ENCODE measurements around the gene PGA5. TPM values are rescaled to one million over a fixed set of nuclear protein-coding genes. Genes with fewer than 3 reads are reported as not detected.
"Not testable (repeated sequence)": the region's sequence is repeated elsewhere in the genome, so short reads cannot be mapped to it uniquely, and the experiment has no call there.

PGA5 gene
- total and polyA plus RNA-seq, 3 experiments from 2014 or later = not detected

DNA sequence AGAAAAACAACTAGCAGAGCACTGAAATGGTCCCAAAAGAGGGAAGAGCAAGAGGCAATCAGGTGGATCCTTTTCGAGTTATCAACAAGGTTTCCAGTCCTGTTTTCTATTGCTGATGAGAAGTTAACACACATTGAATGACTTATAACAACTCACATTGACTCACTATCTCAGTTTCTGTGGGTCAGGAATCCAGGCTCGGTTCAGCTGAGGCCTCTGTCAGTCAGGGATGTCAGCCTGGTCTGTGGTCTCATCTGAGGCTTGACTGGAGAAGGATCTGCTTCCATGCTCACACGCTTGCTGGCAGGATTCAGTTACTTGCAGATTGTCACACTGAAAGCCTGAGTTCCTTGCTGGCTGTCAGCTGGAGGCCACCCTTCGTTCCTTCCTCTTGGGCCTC, 22.7 kb upstream of the PGA5 start:
- H3K4me3 Mint-ChIP-seq; H3K27me3 ChIP-seq (ENCODE audit: insufficient read depth, low read length, poor library complexity, severe bottlenecking); POLR2A ChIA-PET; H3K4me1 Mint-ChIP-seq; CTCF ChIA-PET; H3K9me3 ChIP-seq (ENCODE audit: low read length); H3K9me3 Mint-ChIP-seq; H3K27me3 Mint-ChIP-seq; H3K4me1 ChIP-seq (ENCODE audit: insufficient read depth, low read length); H3K36me3 ChIP-seq (ENCODE audit: insufficient read depth, low read length); H3K27ac ChIP-seq (ENCODE audit: low read depth, low read length); DNase-seq; H3K4me3 ChIP-seq (ENCODE audit: low read length); H3K27ac Mint-ChIP-seq; H3K36me3 Mint-ChIP-seq: not testable (repeated sequence)

DNA sequence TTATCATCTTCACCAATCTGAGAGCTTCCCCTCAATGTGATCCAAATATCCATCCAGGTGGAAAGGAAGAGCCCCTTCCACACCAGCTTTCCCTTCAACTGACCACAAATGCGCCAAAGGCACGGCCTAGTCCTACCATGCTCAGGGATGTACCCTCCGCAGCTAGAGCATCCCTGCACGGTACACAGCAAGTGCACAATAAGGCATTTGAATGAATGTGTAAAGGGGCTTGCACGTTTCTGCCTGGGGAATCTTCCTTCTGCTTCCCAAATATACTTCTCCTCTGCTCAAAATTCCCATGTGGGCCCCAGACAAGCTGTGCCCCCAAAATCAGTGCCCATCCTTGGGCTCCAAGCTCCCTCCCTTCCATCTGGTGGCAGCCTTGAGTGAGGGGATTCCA, 22.0 kb upstream of the PGA5 start:
- H3K9me3 Mint-ChIP-seq; H3K27ac ChIP-seq (ENCODE audit: low read depth, low read length); H3K4me1 ChIP-seq (ENCODE audit: insufficient read depth, low read length); H3K27ac Mint-ChIP-seq; H3K4me3 Mint-ChIP-seq; H3K27me3 ChIP-seq (ENCODE audit: insufficient read depth, low read length, poor library complexity, severe bottlenecking); H3K4me3 ChIP-seq (ENCODE audit: low read length); DNase-seq; H3K27me3 Mint-ChIP-seq; CTCF ChIA-PET; POLR2A ChIA-PET; H3K36me3 Mint-ChIP-seq; H3K4me1 Mint-ChIP-seq; H3K9me3 ChIP-seq (ENCODE audit: low read length); H3K36me3 ChIP-seq (ENCODE audit: insufficient read depth, low read length): not testable (repeated sequence)

DNA sequence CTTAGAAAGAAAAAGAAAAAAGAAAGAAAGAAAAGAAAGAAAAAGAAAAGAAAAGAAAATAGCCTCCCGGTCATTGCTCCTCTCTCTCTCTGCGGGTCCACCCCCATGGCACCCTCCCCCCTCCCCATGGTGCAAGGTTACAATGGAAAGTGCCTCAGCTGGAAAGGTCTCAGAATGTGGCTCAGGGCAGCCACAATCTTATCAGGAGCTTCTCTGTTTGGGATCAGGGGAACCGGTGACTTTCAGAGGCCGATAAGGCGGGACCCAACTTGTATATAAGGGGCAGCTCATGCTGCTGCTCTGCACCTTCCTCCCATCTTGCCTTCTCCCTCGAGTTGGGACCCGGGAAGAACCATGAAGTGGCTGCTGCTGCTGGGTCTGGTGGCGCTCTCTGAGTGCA, 18.9 kb upstream of the PGA5 start, which contains the start of gene PGA4:
PGA4 (plus strand) TSS at position 301 of the 400 bp plus-strand sequence; CDS start at position 355, 54 bp downstream.
- H3K9me3 ChIP-seq (ENCODE audit: low read length); H3K4me3 Mint-ChIP-seq; H3K36me3 Mint-ChIP-seq; H3K9me3 Mint-ChIP-seq; H3K4me1 ChIP-seq (ENCODE audit: insufficient read depth, low read length); DNase-seq; H3K36me3 ChIP-seq (ENCODE audit: insufficient read depth, low read length); H3K27ac ChIP-seq (ENCODE audit: low read depth, low read length); CTCF ChIA-PET; POLR2A ChIA-PET; H3K4me3 ChIP-seq (ENCODE audit: low read length); H3K27ac Mint-ChIP-seq; H3K4me1 Mint-ChIP-seq; H3K27me3 Mint-ChIP-seq; H3K27me3 ChIP-seq (ENCODE audit: insufficient read depth, low read length, poor library complexity, severe bottlenecking): not testable (repeated sequence)

DNA sequence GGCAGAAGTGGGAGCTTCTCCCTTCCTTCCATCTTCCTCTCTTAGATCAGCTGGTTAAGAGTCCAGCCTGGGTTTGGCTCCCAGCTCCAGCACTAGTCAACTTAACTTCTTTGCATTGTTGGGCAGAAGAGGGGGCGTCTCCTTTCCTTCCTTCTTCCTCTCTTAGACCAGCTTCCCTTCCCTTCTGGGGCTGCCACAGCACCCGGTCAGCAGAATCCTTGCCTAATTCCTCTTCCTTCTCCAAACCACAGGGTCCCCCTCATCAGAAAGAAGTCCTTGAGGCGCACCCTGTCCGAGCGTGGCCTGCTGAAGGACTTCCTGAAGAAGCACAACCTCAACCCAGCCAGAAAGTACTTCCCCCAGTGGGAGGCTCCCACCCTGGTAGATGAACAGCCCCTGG, 18.3 kb upstream of the PGA5 start:
- H3K4me1 ChIP-seq (ENCODE audit: insufficient read depth, low read length); H3K27ac Mint-ChIP-seq; DNase-seq; H3K4me1 Mint-ChIP-seq; H3K4me3 ChIP-seq (ENCODE audit: low read length); H3K36me3 Mint-ChIP-seq; H3K27me3 Mint-ChIP-seq; H3K9me3 ChIP-seq (ENCODE audit: low read length); H3K36me3 ChIP-seq (ENCODE audit: insufficient read depth, low read length); H3K4me3 Mint-ChIP-seq; H3K9me3 Mint-ChIP-seq; POLR2A ChIA-PET; CTCF ChIA-PET; H3K27me3 ChIP-seq (ENCODE audit: insufficient read depth, low read length, poor library complexity, severe bottlenecking); H3K27ac ChIP-seq (ENCODE audit: low read depth, low read length): not testable (repeated sequence)

DNA sequence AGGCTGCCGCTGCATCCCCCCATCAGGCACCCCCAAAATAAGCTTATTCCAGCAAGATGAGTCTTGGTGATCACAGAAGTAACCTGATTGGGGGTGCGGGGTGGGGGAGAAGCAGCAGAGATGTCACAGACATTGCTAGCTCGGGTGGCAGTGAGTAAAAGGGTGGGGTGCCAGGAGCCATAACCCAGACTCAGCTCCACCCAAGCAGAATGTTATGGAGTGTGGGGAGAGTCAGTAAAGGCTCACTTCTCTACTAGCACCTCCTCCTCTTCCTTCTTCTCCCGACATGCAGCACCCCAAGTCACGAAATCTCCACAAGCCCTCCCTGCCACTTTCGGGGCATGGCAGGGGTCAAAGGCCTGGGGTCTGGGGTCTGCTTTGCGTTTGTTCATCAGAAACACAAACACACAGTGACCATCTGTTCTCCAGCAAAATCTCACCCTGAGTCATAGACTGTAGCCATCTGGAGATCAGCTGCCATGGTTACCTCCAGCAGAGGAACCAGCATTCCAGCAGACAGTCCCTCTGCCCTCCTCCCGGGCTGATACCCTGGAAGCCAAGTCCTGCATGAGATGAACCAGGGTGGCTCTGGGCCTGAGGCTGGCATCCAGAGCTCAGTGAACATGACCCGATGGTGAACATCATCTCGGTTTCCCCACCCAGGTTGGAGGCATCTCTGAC, 14.4 kb upstream of the PGA5 start:
- DNase-seq; H3K27ac Mint-ChIP-seq; H3K4me3 Mint-ChIP-seq; H3K9me3 Mint-ChIP-seq; H3K36me3 ChIP-seq (ENCODE audit: insufficient read depth, low read length); H3K4me3 ChIP-seq (ENCODE audit: low read length); H3K36me3 Mint-ChIP-seq; H3K9me3 ChIP-seq (ENCODE audit: low read length); H3K27me3 ChIP-seq (ENCODE audit: insufficient read depth, low read length, poor library complexity, severe bottlenecking); H3K27me3 Mint-ChIP-seq; CTCF ChIA-PET; H3K27ac ChIP-seq (ENCODE audit: low read depth, low read length); H3K4me1 ChIP-seq (ENCODE audit: insufficient read depth, low read length); H3K4me1 Mint-ChIP-seq; POLR2A ChIA-PET: not testable (repeated sequence)

DNA sequence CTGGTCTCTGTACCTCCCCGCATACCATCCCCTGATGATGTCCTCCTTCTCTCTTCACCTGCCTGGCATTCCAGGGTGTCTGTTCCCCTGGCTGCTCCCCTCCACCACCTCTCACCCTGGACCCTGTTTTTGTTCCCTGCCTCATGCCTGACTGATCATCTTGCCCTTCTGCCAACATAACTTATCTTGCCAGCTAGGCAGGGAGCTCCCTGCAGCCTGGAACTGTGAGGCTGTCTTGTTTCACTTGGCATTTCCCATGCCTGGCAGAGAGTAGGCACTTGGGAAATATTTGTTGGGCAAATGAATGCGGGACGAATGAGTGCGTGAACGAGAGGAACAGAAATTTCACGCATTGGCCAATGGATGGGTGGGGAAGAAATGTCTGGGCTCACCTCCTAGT, 11.5 kb upstream of the PGA5 start:
- H3K36me3 ChIP-seq (ENCODE audit: insufficient read depth, low read length); H3K9me3 Mint-ChIP-seq; H3K4me3 ChIP-seq (ENCODE audit: low read length); H3K27ac Mint-ChIP-seq; H3K4me1 ChIP-seq (ENCODE audit: insufficient read depth, low read length); POLR2A ChIA-PET; H3K4me3 Mint-ChIP-seq; H3K4me1 Mint-ChIP-seq; CTCF ChIA-PET; DNase-seq; H3K36me3 Mint-ChIP-seq; H3K9me3 ChIP-seq (ENCODE audit: low read length); H3K27ac ChIP-seq (ENCODE audit: low read depth, low read length); H3K27me3 Mint-ChIP-seq; H3K27me3 ChIP-seq (ENCODE audit: insufficient read depth, low read length, poor library complexity, severe bottlenecking): not testable (repeated sequence)

DNA sequence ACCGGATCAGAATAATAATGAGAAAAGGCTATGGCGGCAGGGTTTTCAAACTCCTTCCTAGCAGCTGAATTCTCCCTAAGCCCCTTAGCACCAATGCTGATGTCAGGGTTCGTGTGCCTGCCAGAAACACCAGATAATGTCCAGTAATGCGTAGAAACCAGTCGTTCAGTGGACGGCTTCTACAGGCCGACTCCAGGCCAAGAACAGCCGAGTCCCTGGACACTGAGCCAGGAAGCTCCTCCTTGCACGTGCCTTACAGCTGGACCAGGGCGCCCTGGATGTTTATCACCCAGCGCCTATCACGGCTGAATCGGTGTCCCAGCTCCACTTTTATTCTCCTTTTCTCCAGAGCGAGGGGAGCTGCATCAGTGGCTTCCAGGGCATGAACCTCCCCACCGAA, 9.9 kb upstream of the PGA5 start:
- H3K27ac Mint-ChIP-seq; H3K9me3 ChIP-seq (ENCODE audit: low read length); H3K4me1 Mint-ChIP-seq; H3K27me3 Mint-ChIP-seq; H3K27me3 ChIP-seq (ENCODE audit: insufficient read depth, low read length, poor library complexity, severe bottlenecking); H3K4me3 Mint-ChIP-seq; H3K4me3 ChIP-seq (ENCODE audit: low read length); POLR2A ChIA-PET; H3K27ac ChIP-seq (ENCODE audit: low read depth, low read length); H3K36me3 Mint-ChIP-seq; H3K4me1 ChIP-seq (ENCODE audit: insufficient read depth, low read length); CTCF ChIA-PET; H3K9me3 Mint-ChIP-seq; DNase-seq; H3K36me3 ChIP-seq (ENCODE audit: insufficient read depth, low read length): not testable (repeated sequence)

DNA sequence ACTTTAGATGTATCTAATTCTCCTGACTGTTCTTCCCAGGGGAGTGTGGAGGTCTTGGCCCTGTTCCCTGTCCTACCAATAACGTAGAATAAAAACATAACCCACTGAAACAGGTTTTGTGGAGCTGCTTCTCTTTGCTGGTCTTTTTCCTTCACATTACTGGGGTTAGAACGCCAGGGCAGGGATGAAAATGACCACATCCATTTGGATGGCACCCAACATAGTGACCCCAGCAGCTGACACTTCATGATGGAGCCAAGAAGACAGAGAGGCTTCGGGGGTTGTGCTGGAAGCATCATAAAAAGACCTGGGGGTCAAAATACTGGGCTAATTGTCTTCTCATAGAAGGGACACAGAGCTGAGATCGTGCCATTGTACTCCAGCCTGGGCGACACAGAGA, 9.4 kb upstream of the PGA5 start:
- H3K36me3 ChIP-seq (ENCODE audit: insufficient read depth, low read length); CTCF ChIA-PET; H3K4me1 ChIP-seq (ENCODE audit: insufficient read depth, low read length); H3K4me3 Mint-ChIP-seq; H3K27ac Mint-ChIP-seq; H3K9me3 Mint-ChIP-seq; H3K27ac ChIP-seq (ENCODE audit: low read depth, low read length); H3K27me3 Mint-ChIP-seq; H3K36me3 Mint-ChIP-seq; POLR2A ChIA-PET; H3K4me3 ChIP-seq (ENCODE audit: low read length); H3K4me1 Mint-ChIP-seq; H3K9me3 ChIP-seq (ENCODE audit: low read length); DNase-seq; H3K27me3 ChIP-seq (ENCODE audit: insufficient read depth, low read length, poor library complexity, severe bottlenecking): not testable (repeated sequence)

DNA sequence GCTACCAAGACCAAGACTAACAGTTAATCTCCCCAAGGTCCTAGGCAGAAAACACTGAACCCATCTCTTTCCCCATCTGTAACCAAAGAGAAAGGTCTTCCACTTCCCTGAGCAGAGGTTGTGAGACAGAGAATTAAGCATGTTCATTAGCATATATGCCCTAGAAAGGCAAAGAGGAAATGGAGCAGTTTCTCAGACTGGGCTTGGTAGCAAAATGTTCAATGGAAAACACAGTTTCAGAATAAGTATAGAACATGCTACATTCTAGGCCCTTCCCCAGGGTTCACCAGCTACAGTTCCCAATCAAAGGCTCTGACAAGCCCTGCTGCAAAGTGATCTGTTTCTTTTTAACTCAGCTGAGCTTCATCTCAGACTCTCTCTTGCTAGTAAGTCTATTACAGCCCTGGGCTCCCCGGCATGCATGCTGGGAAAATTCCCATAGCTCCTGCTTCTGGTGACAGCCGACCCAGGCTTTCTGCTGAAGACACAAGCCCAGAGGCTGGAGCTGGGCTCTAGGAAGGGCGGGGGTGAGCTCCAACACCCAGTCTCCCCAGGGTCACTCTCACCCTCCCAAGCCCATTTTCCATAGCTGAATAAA, 8.3 kb upstream of the PGA5 start:
- H3K9me3 Mint-ChIP-seq; H3K4me1 Mint-ChIP-seq; H3K36me3 ChIP-seq (ENCODE audit: insufficient read depth, low read length); H3K4me3 Mint-ChIP-seq; H3K27me3 ChIP-seq (ENCODE audit: insufficient read depth, low read length, poor library complexity, severe bottlenecking); POLR2A ChIA-PET; H3K27ac Mint-ChIP-seq; H3K4me3 ChIP-seq (ENCODE audit: low read length); H3K36me3 Mint-ChIP-seq; CTCF ChIA-PET; H3K27ac ChIP-seq (ENCODE audit: low read depth, low read length); H3K4me1 ChIP-seq (ENCODE audit: insufficient read depth, low read length); H3K9me3 ChIP-seq (ENCODE audit: low read length); H3K27me3 Mint-ChIP-seq; DNase-seq: not testable (repeated sequence)
